Ovary (tissue), 3 donors: Measurements from ENCODE around the gene EFTUD2.

ENCODE experiments used
- EP300 ChIP-seq: sonication (generic); formaldehyde crosslinking; IDR thresholded peaks from one replicate; pipeline ENCODE4 v1.6.1; 2017; ENCODE audit warnings: antibody characterized with exemption
- POLR2A ChIP-seq: fragments of 450-650 bp; IDR thresholded peaks from one replicate; pipeline ENCODE4 v1.6.1; 2017; ENCODE audit warnings: antibody characterized with exemption, mild to moderate bottlenecking, moderate library complexity
- TF ChIP-seq, protein P1 (sequence below), 3 donors: fragments of 450-650 bp in 2 of 3; fragments of 200-600 bp in 1 of 3; IDR thresholded peaks; one replicate each; pipeline versions ENCODE4 v1.5.1 to v1.8.0; 2016 to 2022; ENCODE audit warnings: antibody characterized with exemption in 3 of 3, mild to moderate bottlenecking in 1 of 3
- donor health status: DM: no; HTN: no; CAD: no.

DNA sequence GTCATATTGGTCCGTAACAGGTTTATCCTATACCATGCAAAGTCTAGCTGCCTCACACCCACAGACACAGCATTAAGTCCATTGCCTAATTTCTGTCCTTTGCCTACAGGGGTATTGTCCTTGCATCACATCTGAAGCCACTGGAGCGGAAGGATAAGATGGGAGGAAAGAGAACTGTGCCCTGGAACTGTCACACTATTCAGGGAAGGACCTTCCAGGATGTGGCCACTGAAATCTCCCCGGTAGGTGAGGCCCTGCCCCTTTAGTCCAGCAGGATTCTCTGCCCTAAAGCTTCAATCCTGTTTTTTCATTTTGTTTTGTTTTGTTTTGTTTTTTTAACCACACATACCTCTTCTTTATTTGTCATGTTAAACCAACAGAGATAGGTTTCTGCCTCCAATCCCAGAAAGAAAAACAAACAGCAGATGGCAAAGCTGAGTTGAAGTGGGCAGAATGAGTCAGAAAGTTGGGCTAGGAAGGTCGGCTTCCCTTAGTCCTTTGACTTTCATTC, 2.2 kb upstream of the EFTUD2 start:
- TF ChIP-seq, protein P1, sequence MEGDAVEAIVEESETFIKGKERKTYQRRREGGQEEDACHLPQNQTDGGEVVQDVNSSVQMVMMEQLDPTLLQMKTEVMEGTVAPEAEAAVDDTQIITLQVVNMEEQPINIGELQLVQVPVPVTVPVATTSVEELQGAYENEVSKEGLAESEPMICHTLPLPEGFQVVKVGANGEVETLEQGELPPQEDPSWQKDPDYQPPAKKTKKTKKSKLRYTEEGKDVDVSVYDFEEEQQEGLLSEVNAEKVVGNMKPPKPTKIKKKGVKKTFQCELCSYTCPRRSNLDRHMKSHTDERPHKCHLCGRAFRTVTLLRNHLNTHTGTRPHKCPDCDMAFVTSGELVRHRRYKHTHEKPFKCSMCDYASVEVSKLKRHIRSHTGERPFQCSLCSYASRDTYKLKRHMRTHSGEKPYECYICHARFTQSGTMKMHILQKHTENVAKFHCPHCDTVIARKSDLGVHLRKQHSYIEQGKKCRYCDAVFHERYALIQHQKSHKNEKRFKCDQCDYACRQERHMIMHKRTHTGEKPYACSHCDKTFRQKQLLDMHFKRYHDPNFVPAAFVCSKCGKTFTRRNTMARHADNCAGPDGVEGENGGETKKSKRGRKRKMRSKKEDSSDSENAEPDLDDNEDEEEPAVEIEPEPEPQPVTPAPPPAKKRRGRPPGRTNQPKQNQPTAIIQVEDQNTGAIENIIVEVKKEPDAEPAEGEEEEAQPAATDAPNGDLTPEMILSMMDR (IDR thresholded peaks at IDR 0.05), result no peak
- TF ChIP-seq POLR2A (no peak), EP300 (no peak)
